ENCODE measurements around the gene AUTS2. TPM values are rescaled to one million over a fixed set of nuclear protein-coding genes. Genes with fewer than 3 reads are reported as not detected.

AUTS2 gene
- total and polyA plus RNA-seq, 10 of the 15 experiments (the other 5 are each of a cell fraction or from before 2014, with no cell fraction given): 6.4 to 55.6 (median 21.6) TPM

DNA sequence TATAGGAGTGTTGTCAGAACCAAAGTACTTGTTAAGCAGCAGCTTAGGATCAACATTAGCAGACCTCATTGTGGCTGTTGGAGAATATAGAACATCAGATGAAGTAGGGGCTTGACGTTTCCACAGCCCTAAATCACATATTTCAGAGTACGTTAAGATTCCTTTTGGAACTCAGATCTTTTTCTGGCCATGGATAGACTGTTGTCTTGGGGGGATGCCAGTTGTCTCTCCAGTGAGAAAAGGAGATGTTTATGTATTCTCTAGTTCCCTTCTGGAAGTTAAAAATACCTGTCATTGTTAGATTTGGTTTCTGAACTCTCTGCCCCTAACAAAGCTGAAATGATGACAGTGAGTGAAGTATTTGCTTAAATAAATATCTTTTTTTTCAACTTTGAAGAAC is 191.3 kb downstream of the AUTS2 start:
- Histone ChIP-seq H3K79me2 (ENCODE audit: control insufficient read depth, insufficient read depth, low read length) (no peaks in the 10 kb centered on the region), H4K20me1 (ENCODE audit: control insufficient read depth, insufficient read depth) (no peaks in the 10 kb centered on the region), H3K27me3 (replicated peaks in 1 of 2; ENCODE audit: control insufficient read depth in 2 of 2, insufficient read depth in 2 of 2, low read length in 1 of 2) (no peaks in the 10 kb centered on the region), H3K4me3 (no peak overlapping the region), H3K9me3 (replicated peaks; ENCODE audit: control insufficient read depth, insufficient read depth, low read length) (no peaks in the 10 kb centered on the region; the same call in 2 of the 3 replicates), H3K9ac (ENCODE audit: control insufficient read depth, insufficient read depth, low read length) (no peak overlapping the region), H2AFZ (ENCODE audit: control insufficient read depth, low read depth, low read length) (no peak overlapping the region), H3K4me2 (ENCODE audit: control insufficient read depth, insufficient read depth) (no peak overlapping the region), H3K36me3 (ENCODE audit: control insufficient read depth in 2 of 2, insufficient read depth in 2 of 2, low read length in 1 of 2) (no peaks in the 10 kb centered on the region), H3K27ac (ENCODE audit: control insufficient read depth, insufficient read depth) (no peak overlapping the region), H3K4me1 (ENCODE audit: control insufficient read depth, insufficient read depth, low read length) (peaks cover 11% of the 10 kb centered on the region; the same call in 1 of the 2 replicates)
- CTCF ChIA-PET: interaction anchor here (1.1 to 3.3 kb wide), 4 partner anchors 8 to 140 kb away, joined by 3 to 11 read pairs (median 4); no protein-coding TSS in a partner anchor
- BruUV-seq (replicated peaks): no TSS peak
- 79% methylated on average over 2 of the region's 2 CpGs for WGBS (ENCODE audit: insufficient coverage, insufficient replicate concordance, low lambda C conversion rate, missing lambda C conversion rate)
- intact Hi-C loops (cut with micrococcal nuclease; ENCODE audit: unreplicated experiment): no loop called here
- TF ChIP-seq MEF2B (IDR thresholded peaks at IDR 0.05; ENCODE audit: partially characterized antibody, poor library complexity, severe bottlenecking): no peak
- no peak for TF ChIP-seq ASH2L (IDR thresholded peaks at IDR 0.05; ENCODE audit: borderline replicate concordance, low read depth)
- TF ChIP-seq BACH1 (IDR thresholded peaks at IDR 0.05; ENCODE audit: borderline replicate concordance): no peak
- no peak for TF ChIP-seq NBN (IDR thresholded peaks at IDR 0.05)
- no peak for TF ChIP-seq GATAD2B (conservative IDR thresholded peaks at IDR 0.05; ENCODE audit: low read depth)
- no peak for TF ChIP-seq JUNB (IDR thresholded peaks at IDR 0.05)
- no peak for TF ChIP-seq SREBF1 (IDR thresholded peaks at IDR 0.05; ENCODE audit: low read length)
- no peak for TF ChIP-seq MEF2A (IDR thresholded peaks at IDR 0.05; ENCODE audit: insufficient read depth, low read depth, low read length)
- no peak for TF ChIP-seq TARDBP (IDR thresholded peaks at IDR 0.05; ENCODE audit: borderline replicate concordance)
- TF ChIP-seq EP300 (IDR thresholded peaks at IDR 0.05; ENCODE audit: borderline replicate concordance in 1 of 2, control insufficient read depth in 1 of 2, low read depth in 2 of 2, low read length in 2 of 2): no peak
- TF ChIP-seq TCF12 (IDR thresholded peaks at IDR 0.05; ENCODE audit: low read depth, low read length): no peak
- TF ChIP-seq, protein P1, sequence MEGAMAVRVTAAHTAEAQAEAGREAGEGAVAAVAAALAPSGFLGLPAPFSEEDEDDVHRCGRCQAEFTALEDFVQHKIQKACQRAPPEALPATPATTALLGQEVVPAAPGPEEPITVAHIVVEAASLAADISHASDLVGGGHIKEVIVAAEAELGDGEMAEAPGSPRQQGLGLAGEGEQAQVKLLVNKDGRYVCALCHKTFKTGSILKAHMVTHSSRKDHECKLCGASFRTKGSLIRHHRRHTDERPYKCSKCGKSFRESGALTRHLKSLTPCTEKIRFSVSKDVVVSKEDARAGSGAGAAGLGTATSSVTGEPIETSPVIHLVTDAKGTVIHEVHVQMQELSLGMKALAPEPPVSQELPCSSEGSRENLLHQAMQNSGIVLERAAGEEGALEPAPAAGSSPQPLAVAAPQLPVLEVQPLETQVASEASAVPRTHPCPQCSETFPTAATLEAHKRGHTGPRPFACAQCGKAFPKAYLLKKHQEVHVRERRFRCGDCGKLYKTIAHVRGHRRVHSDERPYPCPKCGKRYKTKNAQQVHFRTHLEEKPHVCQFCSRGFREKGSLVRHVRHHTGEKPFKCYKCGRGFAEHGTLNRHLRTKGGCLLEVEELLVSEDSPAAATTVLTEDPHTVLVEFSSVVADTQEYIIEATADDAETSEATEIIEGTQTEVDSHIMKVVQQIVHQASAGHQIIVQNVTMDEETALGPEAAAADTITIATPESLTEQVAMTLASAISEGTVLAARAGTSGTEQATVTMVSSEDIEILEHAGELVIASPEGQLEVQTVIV (IDR thresholded peaks at IDR 0.05; ENCODE audit: borderline replicate concordance, partially characterized antibody): no peak
- no peak for TF ChIP-seq MTA3 (IDR thresholded peaks at IDR 0.05; ENCODE audit: borderline replicate concordance, low read length)
- TF ChIP-seq, protein P2, sequence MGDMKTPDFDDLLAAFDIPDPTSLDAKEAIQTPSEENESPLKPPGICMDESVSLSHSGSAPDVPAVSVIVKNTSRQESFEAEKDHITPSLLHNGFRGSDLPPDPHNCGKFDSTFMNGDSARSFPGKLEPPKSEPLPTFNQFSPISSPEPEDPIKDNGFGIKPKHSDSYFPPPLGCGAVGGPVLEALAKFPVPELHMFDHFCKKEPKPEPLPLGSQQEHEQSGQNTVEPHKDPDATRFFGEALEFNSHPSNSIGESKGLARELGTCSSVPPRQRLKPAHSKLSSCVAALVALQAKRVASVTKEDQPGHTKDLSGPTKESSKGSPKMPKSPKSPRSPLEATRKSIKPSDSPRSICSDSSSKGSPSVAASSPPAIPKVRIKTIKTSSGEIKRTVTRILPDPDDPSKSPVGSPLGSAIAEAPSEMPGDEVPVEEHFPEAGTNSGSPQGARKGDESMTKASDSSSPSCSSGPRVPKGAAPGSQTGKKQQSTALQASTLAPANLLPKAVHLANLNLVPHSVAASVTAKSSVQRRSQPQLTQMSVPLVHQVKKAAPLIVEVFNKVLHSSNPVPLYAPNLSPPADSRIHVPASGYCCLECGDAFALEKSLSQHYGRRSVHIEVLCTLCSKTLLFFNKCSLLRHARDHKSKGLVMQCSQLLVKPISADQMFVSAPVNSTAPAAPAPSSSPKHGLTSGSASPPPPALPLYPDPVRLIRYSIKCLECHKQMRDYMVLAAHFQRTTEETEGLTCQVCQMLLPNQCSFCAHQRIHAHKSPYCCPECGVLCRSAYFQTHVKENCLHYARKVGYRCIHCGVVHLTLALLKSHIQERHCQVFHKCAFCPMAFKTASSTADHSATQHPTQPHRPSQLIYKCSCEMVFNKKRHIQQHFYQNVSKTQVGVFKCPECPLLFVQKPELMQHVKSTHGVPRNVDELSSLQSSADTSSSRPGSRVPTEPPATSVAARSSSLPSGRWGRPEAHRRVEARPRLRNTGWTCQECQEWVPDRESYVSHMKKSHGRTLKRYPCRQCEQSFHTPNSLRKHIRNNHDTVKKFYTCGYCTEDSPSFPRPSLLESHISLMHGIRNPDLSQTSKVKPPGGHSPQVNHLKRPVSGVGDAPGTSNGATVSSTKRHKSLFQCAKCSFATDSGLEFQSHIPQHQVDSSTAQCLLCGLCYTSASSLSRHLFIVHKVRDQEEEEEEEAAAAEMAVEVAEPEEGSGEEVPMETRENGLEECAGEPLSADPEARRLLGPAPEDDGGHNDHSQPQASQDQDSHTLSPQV (IDR thresholded peaks at IDR 0.05): no peak
- SMC1A ChIA-PET (ENCODE audit: uncharacterized antibody, unreplicated experiment): interaction anchor here (0.8 to 5.9 kb wide), 10 partner anchors 8 to 368 kb away, joined by 3 to 42 read pairs (median 4); no protein-coding TSS in a partner anchor
- POLR2A ChIA-PET: interaction anchor here (0.7 to 1.4 kb wide), 2 partner anchors 8 to 62 kb away, joined by 3 to 4 read pairs; no protein-coding TSS in a partner anchor
- in situ Hi-C loops (cut with MboI): no loop called here
- DNase-seq (ENCODE audit: low read depth, low spot score) (no peak), FAIRE-seq (no peak), ATAC-seq (no peak)
- RAD21 ChIA-PET (ENCODE audit: unreplicated experiment): interaction anchor here (1.4 kb wide), 1 partner anchor 14 kb away, joined by 6 read pairs; no protein-coding TSS in a partner anchor

All from GM12878 (cell line).